K562 (cell line): ENCODE results near the gene LAMTOR5. TPM values are rescaled to one million over a fixed set of nuclear protein-coding genes. Genes with fewer than 3 reads are reported as not detected.

Experiments
- FOXJ2 ChIP-seq: fragments of 200-800 bp; sonication (Bioruptor generic); IDR thresholded peaks from 2 replicates; pipeline ENCODE4 v1.6.1; 2016; ENCODE audit warnings: missing genetic modification characterization, missing compliant biosample characterization
- HDAC2 ChIP-seq: fragments of 450-650 bp; IDR thresholded peaks from 2 replicates; pipeline ENCODE4 v1.6.1; 2016; ENCODE audit warnings: mild to moderate bottlenecking
- HNRNPL ChIP-seq: fragments of 200-400 bp; formaldehyde crosslinking; IDR thresholded peaks from 2 replicates; pipeline ENCODE4 v1.6.1; 2017; ENCODE audit warnings: low read depth, mild to moderate bottlenecking, low read length
- KAT2B ChIP-seq: IDR thresholded peaks from one replicate; pipeline ENCODE4 v1.6.1; 2012; ENCODE audit warnings: low read depth, mild to moderate bottlenecking, control low read depth, inconsistent platforms, low read length, moderate library complexity
- L3MBTL2 ChIP-seq: fragments of 450-650 bp; IDR thresholded peaks from 2 replicates; pipeline ENCODE4 v1.6.1; 2016; ENCODE audit warnings: mild to moderate bottlenecking, moderate library complexity
- MIER1 ChIP-seq: fragments of 450-650 bp; IDR thresholded peaks from 2 replicates; pipeline ENCODE4 v1.6.1; 2016; ENCODE audit warnings: antibody characterized with exemption, mild to moderate bottlenecking, low read depth
- MNT ChIP-seq, 2 experiments: fragments of 450-650 bp; conservative IDR thresholded peaks; 2 replicates each; pipeline ENCODE4 v1.6.1; 2017; ENCODE audit warnings: mild to moderate bottlenecking in 2 of 2, moderate library complexity in 2 of 2
- RAD51 ChIP-seq: fragments of 450-650 bp; IDR thresholded peaks from 2 replicates; pipeline ENCODE4 v1.7.1; 2016; ENCODE audit warnings: low read depth, mild to moderate bottlenecking, borderline replicate concordance
- RBM14 ChIP-seq: fragments of 200-400 bp; formaldehyde crosslinking; IDR thresholded peaks from 2 replicates; pipeline ENCODE4 v1.6.1; 2018; ENCODE audit warnings: low read depth, mild to moderate bottlenecking, low read length, moderate library complexity, borderline replicate concordance; ENCODE audit not compliant: insufficient read depth
- RHOXF2B ChIP-seq: fragments of 250-450 bp; sonication (Bioruptor Pico); conservative IDR thresholded peaks from 2 replicates; pipeline ENCODE4 v1.5.1; 2021
- ZNF232 ChIP-seq: sonication (generic); formaldehyde crosslinking; IDR thresholded peaks from 2 replicates; pipeline ENCODE4 v1.8.0; 2022; ENCODE audit warnings: mild to moderate bottlenecking, missing genetic modification reagents
- ZNF75A ChIP-seq: fragments of 450-650 bp; formaldehyde crosslinking; IDR thresholded peaks from 2 replicates; pipeline ENCODE4 v1.4.0; 2020; ENCODE audit warnings: mild to moderate bottlenecking
- ZNF830 ChIP-seq: fragments of 250-450 bp; sonication (Bioruptor Pico); IDR thresholded peaks from 2 replicates; pipeline ENCODE4 v1.5.0; 2021; ENCODE audit warnings: mild to moderate bottlenecking
- ZSCAN29 ChIP-seq: fragments of 450-650 bp; IDR thresholded peaks from 2 replicates; pipeline ENCODE4 v1.6.1; 2017
- polyA plus RNA-seq, 8 experiments: library from polyadenylated mRNA; depleted of rRNA in 4 of 8; stranded (reverse) in 5 of 8; unstranded in 3 of 8; fragments of >200 nt; fragmentation: Nextera tagmentation in 2 of 8; fragmentation: Illumina TruSeq in 1 of 8; extraction: Ambion mirVana in 2 of 8; extraction: Trizol in 1 of 8; gene quantifications; 2 replicates each; pipeline versions ENCODE4 v1.2.1 to v1.2.3, GENCODE V29; 2011 to 2014; ENCODE audit warnings: inconsistent platforms in 1 of 8, missing spikeins in 1 of 8
- total RNA-seq, 7 experiments: library from RNA; depleted of rRNA in 6 of 7; stranded (reverse); fragments of >200 nt in 6 of 7; fragmentation: Illumina TruSeq in 2 of 7; extraction: Trizol in 2 of 7; gene quantifications; 2 replicates each; pipeline versions ENCODE4 v1.2.1 to v1.2.3, GENCODE V29; 2011 to 2021; ENCODE audit warnings: low replicate concordance in 1 of 7
- TF ChIP-seq, protein P1 (sequence below): fragments of 450-650 bp; conservative IDR thresholded peaks from 2 replicates; pipeline ENCODE4 v1.6.1; 2016; ENCODE audit warnings: missing genetic modification characterization, low read depth, mild to moderate bottlenecking, control low read depth, missing compliant biosample characterization
- TF ChIP-seq, protein P2 (sequence below): sonication (generic); formaldehyde crosslinking; IDR thresholded peaks from 2 replicates; pipeline ENCODE4 v1.8.0; 2022; ENCODE audit warnings: mild to moderate bottlenecking, missing genetic modification reagents, borderline replicate concordance
- TF ChIP-seq, protein P3 (sequence below): sonication (generic); formaldehyde crosslinking; IDR thresholded peaks from 2 replicates; pipeline ENCODE4 v1.8.0; 2022; ENCODE audit warnings: missing genetic modification reagents, mild to moderate bottlenecking, borderline replicate concordance
- TF ChIP-seq, protein P4 (sequence below): sonication (generic); formaldehyde crosslinking; IDR thresholded peaks from 2 replicates; pipeline ENCODE4 v1.8.0; 2022; ENCODE audit warnings: mild to moderate bottlenecking, missing genetic modification reagents

The LAMTOR5 gene
- total and polyA plus RNA-seq, 9 of the 15 experiments (the other 6 are each of a cell fraction or from before 2014, with no cell fraction given) = 118 to 712 (median 241) TPM

DNA sequence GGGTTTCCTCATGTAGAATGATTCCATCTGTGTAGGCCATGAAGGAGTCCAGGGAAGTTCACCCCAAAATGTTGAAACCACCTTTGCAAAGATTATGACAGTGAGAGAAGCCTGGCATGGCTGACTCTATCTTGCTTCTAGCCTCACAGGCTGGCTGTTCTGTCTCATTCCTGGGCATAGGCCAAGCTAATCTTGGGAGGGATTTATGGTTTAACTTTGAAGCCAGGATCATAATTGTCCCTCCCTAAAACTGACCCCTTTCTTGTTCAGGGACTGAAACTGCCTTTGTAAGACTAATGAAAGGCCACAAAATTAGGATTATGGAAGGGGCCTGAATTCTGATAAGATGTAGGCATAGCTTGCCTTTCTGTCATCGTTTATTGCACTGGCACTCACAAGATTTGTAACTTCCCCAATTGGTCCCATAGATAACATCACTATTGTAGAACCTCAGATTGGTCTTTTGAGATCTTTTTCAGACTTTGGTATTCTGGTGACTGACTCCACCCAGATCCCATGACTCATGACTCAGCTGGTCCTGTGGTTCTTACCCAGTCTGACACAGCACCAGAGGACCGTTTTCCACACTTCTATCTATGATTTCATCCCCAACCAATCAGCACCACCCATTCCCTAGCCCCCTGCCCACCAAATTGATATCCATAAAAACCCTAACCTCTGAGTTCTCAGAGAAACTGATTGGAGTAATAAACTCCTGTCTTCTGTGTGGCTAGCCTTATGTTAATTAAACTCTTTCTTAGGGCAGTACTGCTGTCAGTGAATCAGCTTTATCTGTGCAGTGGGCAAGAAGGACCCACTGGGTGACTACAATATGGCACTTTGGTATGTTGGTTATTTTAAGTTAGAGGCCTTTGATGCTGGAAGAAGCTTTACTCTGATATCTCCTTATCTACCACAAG is 13.6 kb upstream of the LAMTOR5 start (continued):
- TF ChIP-seq, protein P1, sequence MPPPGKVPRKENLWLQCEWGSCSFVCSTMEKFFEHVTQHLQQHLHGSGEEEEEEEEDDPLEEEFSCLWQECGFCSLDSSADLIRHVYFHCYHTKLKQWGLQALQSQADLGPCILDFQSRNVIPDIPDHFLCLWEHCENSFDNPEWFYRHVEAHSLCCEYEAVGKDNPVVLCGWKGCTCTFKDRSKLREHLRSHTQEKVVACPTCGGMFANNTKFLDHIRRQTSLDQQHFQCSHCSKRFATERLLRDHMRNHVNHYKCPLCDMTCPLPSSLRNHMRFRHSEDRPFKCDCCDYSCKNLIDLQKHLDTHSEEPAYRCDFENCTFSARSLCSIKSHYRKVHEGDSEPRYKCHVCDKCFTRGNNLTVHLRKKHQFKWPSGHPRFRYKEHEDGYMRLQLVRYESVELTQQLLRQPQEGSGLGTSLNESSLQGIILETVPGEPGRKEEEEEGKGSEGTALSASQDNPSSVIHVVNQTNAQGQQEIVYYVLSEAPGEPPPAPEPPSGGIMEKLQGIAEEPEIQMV = no peak
- TF ChIP-seq KAT2B = no peak
- TF ChIP-seq HDAC2 = peak; percentile 23; the same call in 1 of the 2 replicates
- TF ChIP-seq ZSCAN29 = no peak
- TF ChIP-seq, protein P2, sequence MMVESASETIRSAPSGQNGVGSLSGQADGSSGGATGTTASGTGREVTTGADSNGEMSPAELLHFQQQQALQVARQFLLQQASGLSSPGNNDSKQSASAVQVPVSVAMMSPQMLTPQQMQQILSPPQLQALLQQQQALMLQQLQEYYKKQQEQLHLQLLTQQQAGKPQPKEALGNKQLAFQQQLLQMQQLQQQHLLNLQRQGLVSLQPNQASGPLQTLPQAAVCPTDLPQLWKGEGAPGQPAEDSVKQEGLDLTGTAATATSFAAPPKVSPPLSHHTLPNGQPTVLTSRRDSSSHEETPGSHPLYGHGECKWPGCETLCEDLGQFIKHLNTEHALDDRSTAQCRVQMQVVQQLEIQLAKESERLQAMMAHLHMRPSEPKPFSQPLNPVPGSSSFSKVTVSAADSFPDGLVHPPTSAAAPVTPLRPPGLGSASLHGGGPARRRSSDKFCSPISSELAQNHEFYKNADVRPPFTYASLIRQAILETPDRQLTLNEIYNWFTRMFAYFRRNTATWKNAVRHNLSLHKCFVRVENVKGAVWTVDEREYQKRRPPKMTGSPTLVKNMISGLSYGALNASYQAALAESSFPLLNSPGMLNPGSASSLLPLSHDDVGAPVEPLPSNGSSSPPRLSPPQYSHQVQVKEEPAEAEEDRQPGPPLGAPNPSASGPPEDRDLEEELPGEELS (CRISPR knock-in tag) = no peak
- no peak for TF ChIP-seq MIER1
- no peak for TF ChIP-seq ZNF75A (CRISPR knock-in tag)
- TF ChIP-seq ZNF830 (CRISPR knock-in tag) = no peak
- no peak for TF ChIP-seq RAD51
- TF ChIP-seq, protein P3, sequence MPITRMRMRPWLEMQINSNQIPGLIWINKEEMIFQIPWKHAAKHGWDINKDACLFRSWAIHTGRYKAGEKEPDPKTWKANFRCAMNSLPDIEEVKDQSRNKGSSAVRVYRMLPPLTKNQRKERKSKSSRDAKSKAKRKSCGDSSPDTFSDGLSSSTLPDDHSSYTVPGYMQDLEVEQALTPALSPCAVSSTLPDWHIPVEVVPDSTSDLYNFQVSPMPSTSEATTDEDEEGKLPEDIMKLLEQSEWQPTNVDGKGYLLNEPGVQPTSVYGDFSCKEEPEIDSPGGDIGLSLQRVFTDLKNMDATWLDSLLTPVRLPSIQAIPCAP (CRISPR knock-in tag) = no peak
- TF ChIP-seq, protein P4, sequence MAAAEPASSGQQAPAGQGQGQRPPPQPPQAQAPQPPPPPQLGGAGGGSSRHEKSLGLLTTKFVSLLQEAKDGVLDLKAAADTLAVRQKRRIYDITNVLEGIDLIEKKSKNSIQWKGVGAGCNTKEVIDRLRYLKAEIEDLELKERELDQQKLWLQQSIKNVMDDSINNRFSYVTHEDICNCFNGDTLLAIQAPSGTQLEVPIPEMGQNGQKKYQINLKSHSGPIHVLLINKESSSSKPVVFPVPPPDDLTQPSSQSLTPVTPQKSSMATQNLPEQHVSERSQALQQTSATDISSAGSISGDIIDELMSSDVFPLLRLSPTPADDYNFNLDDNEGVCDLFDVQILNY (CRISPR knock-in tag) = no peak
- no peak for TF ChIP-seq L3MBTL2
- TF ChIP-seq HNRNPL = no peak
- TF ChIP-seq ZNF232 (CRISPR knock-in tag) = no peak
- TF ChIP-seq RBM14 = no peak
- TF ChIP-seq MNT (conservative IDR thresholded peaks at IDR 0.05) = no peak
- TF ChIP-seq FOXJ2 = peak; percentile 85
- TF ChIP-seq RHOXF2B = no peak
